ENCODE data around the gene AIP. TPM values are rescaled to one million over a fixed set of nuclear protein-coding genes. Genes with fewer than 3 reads are reported as not detected.

Gene AIP
- total RNA-seq, 4 donors from 2014 or later, result 39.9 to 75.9 (median 58.4) TPM

DNA sequence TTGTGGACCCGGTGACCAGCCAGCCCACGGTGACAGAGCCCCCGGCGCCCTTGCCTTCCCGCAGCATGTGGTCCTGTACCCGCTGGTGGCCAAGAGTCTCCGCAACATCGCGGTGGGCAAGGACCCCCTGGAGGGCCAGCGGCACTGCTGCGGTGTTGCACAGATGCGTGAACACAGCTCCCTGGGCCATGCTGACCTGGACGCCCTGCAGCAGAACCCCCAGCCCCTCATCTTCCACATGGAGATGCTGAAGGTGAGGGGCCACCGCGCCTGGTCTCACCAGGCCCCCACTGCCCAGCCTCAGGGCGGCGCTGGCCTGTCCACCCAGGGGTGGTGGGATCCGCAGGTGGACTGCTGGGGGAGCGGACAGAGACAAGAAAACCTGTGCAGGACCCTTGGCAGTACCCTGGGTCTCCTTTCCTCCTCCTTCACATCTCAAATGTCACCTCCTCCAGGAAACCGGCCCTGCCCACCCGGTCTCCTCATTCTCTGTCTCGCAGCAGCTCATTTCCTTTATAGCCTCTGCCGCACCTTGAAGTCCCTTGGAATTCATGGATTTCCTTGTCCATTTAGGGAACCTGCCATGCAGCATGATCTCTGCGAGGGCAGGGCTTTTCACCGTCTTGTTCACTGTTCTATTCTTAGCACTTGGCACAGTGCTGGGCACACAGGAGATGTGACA, 6.5 kb downstream of the AIP start:
- H3K36me3 ChIP-seq, result peaks cover 0 to 67% (median 0%) of the 10 kb centered on the region in 3 donors
- peak overlapping the region in 1 of 4 donors; percentile 17 for H3K27ac ChIP-seq
- H3K9me3 ChIP-seq, result no peaks in the 10 kb centered on the region
- H3K27me3 ChIP-seq, result no peaks in the 10 kb centered on the region
- peaks cover 0 to 22% (median 17%) of the 10 kb centered on the region in 4 donors for H3K4me1 ChIP-seq
- no peak for DNase-seq
- TF ChIP-seq, protein P1, sequence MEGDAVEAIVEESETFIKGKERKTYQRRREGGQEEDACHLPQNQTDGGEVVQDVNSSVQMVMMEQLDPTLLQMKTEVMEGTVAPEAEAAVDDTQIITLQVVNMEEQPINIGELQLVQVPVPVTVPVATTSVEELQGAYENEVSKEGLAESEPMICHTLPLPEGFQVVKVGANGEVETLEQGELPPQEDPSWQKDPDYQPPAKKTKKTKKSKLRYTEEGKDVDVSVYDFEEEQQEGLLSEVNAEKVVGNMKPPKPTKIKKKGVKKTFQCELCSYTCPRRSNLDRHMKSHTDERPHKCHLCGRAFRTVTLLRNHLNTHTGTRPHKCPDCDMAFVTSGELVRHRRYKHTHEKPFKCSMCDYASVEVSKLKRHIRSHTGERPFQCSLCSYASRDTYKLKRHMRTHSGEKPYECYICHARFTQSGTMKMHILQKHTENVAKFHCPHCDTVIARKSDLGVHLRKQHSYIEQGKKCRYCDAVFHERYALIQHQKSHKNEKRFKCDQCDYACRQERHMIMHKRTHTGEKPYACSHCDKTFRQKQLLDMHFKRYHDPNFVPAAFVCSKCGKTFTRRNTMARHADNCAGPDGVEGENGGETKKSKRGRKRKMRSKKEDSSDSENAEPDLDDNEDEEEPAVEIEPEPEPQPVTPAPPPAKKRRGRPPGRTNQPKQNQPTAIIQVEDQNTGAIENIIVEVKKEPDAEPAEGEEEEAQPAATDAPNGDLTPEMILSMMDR (IDR thresholded peaks at IDR 0.05), result no peak
- TF ChIP-seq POLR2A (IDR thresholded peaks at IDR 0.05), result no peak
- no peak overlapping the region for H3K4me3 ChIP-seq

DNA sequence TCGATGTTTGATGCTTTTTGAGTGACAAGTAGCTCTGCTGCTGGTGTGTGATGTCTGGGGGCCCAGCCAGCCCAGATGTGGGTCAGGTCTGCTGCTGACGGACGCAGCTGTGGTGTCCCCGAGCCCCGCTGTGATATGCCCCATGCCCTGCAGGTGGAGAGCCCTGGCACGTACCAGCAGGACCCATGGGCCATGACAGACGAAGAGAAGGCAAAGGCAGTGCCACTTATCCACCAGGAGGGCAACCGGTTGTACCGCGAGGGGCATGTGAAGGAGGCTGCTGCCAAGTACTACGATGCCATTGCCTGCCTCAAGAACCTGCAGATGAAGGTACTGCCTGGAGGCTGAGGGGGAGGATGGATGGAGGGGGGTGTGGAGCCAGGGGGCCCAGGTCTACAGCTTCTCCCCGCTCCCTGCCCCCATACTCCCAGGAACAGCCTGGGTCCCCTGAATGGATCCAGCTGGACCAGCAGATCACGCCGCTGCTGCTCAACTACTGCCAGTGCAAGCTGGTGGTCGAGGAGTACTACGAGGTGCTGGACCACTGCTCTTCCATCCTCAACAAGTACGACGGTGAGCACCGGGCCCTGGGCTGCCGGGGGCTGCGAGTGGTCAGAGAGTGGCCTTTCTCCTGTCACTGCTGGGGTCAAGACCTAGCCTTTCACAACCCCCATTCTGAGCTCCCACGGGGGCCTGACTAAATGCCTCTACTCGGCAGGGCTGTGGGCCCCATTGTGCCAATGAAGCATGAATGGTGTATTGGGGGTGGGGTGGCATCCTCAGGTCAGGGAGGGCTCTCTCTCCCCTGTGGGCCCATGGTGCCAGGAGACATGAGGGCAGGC, 7.3 kb downstream of the AIP start:
- peaks cover 0 to 16% (median 13%) of the 10 kb centered on the region in 4 donors for H3K4me1 ChIP-seq
- TF ChIP-seq POLR2A (IDR thresholded peaks at IDR 0.05), result no peak
- TF ChIP-seq, protein P1 (IDR thresholded peaks at IDR 0.05), result no peak
- no peak overlapping the region for H3K4me3 ChIP-seq
- peaks cover 0 to 73% (median 0%) of the 10 kb centered on the region in 3 donors for H3K36me3 ChIP-seq
- H3K27ac ChIP-seq, result no peak overlapping the region
- no peaks in the 10 kb centered on the region for H3K27me3 ChIP-seq
- no peaks in the 10 kb centered on the region for H3K9me3 ChIP-seq
- no peak for DNase-seq

DNA sequence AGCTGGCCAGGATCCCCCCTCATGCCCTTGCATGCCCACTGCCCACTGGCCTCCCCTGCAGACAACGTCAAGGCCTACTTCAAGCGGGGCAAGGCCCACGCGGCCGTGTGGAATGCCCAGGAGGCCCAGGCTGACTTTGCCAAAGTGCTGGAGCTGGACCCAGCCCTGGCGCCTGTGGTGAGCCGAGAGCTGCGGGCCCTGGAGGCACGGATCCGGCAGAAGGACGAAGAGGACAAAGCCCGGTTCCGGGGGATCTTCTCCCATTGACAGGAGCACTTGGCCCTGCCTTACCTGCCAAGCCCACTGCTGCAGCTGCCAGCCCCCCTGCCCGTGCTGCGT, 7.9 kb downstream of the AIP start:
- H3K36me3 ChIP-seq, result peaks cover 0 to 78% (median 0%) of the 10 kb centered on the region in 3 donors
- TF ChIP-seq POLR2A (IDR thresholded peaks at IDR 0.05), result no peak
- TF ChIP-seq, protein P1 (IDR thresholded peaks at IDR 0.05), result no peak
- no peak for DNase-seq
- H3K9me3 ChIP-seq, result no peaks in the 10 kb centered on the region
- H3K4me1 ChIP-seq, result peaks cover 0 to 13% (median 8%) of the 10 kb centered on the region in 4 donors
- H3K27ac ChIP-seq, result no peak overlapping the region
- H3K27me3 ChIP-seq, result no peaks in the 10 kb centered on the region
- H3K4me3 ChIP-seq, result no peak overlapping the region

DNA sequence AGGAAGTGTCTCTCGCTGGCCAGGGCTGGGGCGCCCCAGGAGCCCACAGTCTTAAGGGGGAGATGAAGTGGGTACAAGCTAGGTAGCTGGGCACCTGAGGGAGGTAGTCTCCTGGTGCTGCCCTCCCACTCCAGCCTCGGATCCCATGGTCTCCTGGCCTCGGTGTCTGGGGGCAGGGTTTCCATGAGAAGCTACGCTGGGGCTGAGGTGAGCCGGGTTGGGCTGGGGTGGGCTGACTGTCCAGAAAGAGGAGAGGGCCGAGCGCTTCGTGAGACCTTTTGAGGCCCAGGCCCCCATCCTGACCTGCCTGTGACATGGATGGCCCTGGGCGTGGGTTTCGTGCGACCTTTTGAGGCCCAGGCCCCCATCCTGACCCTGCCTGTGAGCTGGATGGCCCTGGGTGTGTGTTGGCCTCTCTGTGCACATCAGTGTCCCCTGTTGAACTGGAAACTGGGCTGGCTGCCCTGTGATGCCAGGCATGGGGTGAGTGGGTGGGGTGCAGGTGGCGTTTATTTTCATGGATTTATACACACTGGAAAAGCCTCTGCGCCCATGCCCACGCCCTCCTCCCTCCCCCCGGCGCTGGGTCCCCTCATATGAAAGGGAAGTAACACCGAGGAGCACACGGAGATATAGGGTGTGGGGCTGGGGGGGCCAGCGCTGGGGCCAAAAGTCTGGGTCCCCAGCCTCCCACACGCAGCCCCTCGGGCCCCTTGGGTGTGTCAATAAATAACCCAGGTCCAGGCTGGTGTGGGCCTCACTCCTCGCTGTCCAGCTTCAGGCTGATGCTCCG, 8.6 kb downstream of the AIP start:
- TF ChIP-seq POLR2A (IDR thresholded peaks at IDR 0.05), result no peak
- TF ChIP-seq, protein P1 (IDR thresholded peaks at IDR 0.05), result no peak

DNA sequence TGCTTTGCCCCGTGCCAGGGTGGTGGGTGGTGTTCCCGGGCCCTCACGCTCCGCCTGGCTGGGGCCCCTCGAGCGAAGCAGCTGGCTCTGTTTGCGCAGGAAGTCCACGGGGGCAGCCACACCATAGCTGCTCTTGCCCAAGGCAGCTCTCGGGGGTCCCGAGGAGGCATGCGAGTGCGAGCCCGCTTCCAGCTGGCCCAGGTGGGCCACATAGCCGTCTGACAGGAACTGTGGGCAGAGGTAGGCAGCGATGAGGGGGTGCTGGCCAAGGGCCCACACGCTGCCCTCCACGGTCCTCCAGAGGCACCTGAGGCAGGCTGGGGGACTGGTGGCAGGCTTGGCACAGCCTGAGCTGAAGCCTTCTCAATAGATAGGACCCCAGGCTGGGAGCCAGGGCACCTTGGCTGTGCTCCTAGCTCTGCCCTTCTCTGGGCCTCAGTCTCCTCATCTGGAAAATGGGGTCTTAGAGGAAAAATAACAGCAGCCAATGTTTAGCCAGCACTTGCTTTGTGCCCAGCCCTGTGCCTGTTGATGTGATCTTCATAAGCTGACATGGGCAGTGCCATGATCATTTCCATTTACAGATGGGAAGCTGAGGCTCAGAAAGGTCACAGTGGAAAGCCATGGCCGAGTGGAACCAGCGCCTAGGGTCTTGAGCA, 9.4 kb downstream of the AIP start:
- H3K9me3 ChIP-seq, result no peaks in the 10 kb centered on the region
- peaks cover 0 to 89% (median 0%) of the 10 kb centered on the region in 3 donors for H3K36me3 ChIP-seq
- TF ChIP-seq, protein P1 (IDR thresholded peaks at IDR 0.05), result no peak
- TF ChIP-seq POLR2A (IDR thresholded peaks at IDR 0.05), result no peak
- H3K27me3 ChIP-seq, result no peaks in the 10 kb centered on the region
- H3K4me3 ChIP-seq, result no peak overlapping the region
- H3K4me1 ChIP-seq, result peaks cover 0 to 3% (median 0%) of the 10 kb centered on the region in 4 donors
- no peak for DNase-seq
- no peak overlapping the region for H3K27ac ChIP-seq

More for the DNA sequence above, 8.6 kb downstream of the AIP start:
- Histone ChIP-seq H3K36me3 (peaks cover 0 to 86% (median 0%) of the 10 kb centered on the region in 3 donors), H3K4me1 (peaks cover 0 to 10% (median 3%) of the 10 kb centered on the region in 4 donors), H3K27ac (no peak overlapping the region), H3K9me3 (no peaks in the 10 kb centered on the region), H3K27me3 (no peaks in the 10 kb centered on the region), H3K4me3 (no peak overlapping the region)
- DNase-seq, result no peak
